GM12864 (cell line): Measurements from ENCODE around the gene ARL5B.

Source experiments
- DNase-seq: peaks from one replicate; pipeline ENCODE4 v3.0.0-alpha.2; 2011; ENCODE audit warnings: low read depth
- H3K4me3 ChIP-seq: 2 replicates; pipeline ENCODE4 v1.5.1; 2011; ENCODE audit warnings: mild to moderate bottlenecking, low read depth, low read length, control low read depth
- TF ChIP-seq, protein P1 (sequence below): IDR thresholded peaks from 2 replicates; pipeline ENCODE4 v1.5.1; 2011; ENCODE audit warnings: low read depth, mild to moderate bottlenecking, moderate library complexity, low read length, control low read depth, inconsistent platforms; ENCODE audit errors: missing control alignments

The ARL5B gene

DNA sequence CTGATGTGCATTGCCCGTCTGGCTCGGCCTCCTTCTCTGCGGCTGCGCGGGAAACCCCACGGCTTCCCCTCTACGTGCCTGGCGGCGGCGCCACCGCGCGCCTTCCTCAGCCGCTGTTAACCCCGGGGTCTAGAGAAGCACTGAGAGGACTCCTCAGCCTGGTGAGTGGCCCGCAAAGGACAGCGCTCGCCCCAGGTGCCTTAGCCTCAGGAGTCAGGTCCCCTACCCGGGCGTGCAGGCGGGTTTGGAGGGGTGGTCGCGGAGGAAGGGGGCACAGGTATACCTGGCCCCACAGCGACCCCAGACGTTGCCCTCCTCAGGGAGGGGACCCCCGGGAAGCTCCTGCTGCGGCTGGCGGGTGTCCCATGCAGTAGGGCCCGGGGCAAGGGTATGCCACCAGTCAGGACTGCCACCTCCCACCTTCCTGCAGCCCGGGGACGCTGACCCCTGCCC, 51.0 kb downstream of the ARL5B start:
- DNase-seq = no peak
- TF ChIP-seq, protein P1, sequence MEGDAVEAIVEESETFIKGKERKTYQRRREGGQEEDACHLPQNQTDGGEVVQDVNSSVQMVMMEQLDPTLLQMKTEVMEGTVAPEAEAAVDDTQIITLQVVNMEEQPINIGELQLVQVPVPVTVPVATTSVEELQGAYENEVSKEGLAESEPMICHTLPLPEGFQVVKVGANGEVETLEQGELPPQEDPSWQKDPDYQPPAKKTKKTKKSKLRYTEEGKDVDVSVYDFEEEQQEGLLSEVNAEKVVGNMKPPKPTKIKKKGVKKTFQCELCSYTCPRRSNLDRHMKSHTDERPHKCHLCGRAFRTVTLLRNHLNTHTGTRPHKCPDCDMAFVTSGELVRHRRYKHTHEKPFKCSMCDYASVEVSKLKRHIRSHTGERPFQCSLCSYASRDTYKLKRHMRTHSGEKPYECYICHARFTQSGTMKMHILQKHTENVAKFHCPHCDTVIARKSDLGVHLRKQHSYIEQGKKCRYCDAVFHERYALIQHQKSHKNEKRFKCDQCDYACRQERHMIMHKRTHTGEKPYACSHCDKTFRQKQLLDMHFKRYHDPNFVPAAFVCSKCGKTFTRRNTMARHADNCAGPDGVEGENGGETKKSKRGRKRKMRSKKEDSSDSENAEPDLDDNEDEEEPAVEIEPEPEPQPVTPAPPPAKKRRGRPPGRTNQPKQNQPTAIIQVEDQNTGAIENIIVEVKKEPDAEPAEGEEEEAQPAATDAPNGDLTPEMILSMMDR = no peak
- H3K4me3 ChIP-seq = no peak overlapping the region

DNA sequence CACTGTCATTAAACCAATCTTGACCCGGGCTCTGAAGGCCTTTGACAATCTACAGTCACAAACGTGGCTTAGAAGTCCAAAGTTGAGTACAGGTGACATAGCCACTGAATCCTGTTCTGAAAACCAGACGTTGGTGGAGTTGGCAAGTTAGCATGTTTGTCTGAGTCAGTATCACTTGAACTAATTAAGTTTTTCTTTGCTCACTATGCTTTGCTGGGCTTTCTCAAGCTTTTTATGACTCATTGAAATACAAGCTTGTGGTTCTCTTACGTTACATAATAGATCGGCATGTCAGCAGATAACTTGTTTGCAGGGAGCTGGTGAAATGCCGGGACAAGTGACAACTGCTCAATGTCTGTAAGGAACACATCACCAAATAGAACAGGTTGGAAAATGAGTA, 53.8 kb downstream of the ARL5B start:
- no peak for DNase-seq
- no peak overlapping the region for H3K4me3 ChIP-seq

DNA sequence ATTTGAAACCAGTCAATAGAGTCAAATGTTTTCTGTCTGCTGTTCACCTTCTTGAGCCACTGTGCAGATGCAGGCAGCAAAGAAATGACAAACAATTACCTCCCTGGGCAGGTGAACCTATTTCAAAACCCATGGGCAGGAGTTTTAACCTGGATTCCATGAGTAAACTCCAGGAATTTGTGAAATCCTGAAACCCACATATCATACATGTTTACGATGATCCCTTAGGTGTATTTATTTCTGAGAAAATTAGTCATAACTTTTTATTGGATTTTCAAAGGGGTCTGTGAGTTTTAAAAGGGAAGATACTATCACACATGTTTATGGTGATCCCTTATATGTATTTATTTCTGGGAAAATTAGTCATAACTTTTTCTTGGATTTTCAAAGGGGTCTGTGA, 59.8 kb downstream of the ARL5B start:
- TF ChIP-seq, protein P1 = no peak
- no peak overlapping the region for H3K4me3 ChIP-seq
- no peak for DNase-seq

More for the DNA sequence above, 53.8 kb downstream of the ARL5B start:
- TF ChIP-seq, protein P1 = no peak

DNA sequence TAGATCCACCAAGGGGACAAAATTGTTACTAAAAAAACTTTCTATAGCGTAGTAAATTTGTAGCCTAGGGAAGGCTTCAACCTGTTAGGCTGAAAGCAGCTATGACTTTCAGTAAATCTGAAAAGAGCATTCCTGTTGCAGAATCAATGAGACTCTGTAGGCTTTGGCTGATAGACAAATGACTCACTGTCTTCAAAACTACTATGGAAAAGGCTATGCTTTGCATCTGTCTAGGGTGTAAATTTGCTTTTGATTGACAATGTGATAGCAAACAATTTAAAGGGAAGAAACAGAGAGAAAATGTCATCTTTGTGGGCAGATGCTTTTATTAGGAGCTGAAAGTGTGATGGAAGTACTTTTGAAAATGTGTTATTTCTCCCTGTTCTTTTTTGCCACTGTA, 60.6 kb downstream of the ARL5B start:
- no peak for DNase-seq
- no peak overlapping the region for H3K4me3 ChIP-seq
- TF ChIP-seq, protein P1 = no peak

DNA sequence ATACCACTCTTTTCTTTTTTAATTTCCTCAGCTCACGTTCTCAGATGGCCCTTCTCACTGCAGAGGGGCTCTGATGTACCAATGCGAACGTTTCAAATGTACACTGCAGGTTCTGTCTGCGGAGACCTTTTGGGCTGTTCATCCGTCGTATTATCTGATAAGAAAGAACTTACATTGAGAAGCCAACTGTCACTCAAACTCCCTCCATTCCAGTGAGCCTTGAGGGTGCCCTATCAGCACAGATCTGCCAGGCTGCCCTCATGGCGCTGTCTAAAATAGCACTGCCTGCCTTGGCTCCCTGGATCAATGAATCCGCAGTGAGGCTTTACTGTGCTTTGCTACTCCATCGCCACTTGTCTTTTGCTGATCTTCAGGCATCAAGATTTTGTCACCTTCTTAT, 61.8 kb downstream of the ARL5B start:
- no peak for DNase-seq
- TF ChIP-seq, protein P1 = no peak
- H3K4me3 ChIP-seq = no peak overlapping the region

DNA sequence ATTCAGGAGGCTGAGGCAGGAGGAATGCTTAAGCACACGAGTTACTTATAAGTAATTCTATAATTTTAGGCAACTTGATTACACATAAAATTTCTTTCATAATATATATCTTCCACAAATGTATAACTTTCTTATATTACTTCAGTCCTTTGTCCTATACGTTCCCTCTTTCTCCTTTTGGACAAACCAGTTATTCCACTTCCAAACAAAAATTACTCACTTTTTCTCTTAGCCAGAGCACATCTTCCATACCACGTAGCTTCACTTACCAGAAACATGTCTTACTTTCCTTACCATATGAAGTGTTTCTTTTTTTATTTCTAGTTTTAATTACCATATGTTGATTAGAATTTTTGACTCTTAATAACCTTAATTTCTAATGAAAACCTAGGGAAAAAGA, 64.6 kb downstream of the ARL5B start:
- TF ChIP-seq, protein P1 = no peak
- H3K4me3 ChIP-seq = no peak overlapping the region

More for the DNA sequence above, 64.6 kb downstream of the ARL5B start:
- DNase-seq = no peak
